ENCODE results near the gene LPAR5.

Gene LPAR5

DNA sequence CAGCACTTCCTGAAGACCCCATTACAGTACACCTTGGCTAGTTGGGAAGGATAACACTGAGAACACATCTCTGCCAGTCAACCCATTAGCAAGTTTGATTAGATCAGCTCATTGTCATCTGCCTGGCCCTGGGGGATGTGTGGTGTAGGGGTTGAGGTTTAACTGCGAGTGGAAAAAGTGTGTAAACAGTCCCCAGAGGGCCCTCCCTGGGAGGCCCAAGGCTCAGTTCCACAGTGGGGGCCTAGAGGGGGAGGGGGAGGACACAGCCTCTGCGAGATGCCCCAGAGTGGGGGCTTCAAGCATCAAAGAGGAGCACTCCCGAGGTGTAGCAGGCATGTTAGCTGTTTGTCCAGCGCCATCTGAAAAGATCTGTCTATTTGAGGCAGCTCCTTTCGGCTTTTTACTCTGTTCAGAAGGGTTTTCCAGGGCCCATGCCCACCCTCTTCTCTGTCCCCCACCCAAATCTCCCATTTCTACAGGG lies 344 bp downstream of the LPAR5 start:
- DNase-seq = peak; percentile 57

GRCh38 chr12:6632026-6632983 lies 3.5 kb downstream of the LPAR5 start:
- DNase-seq = peak; percentile 66

GRCh38 chr12:6631549-6631961 lies 4.2 kb downstream of the LPAR5 start:
- DNase-seq = no peak

DNA sequence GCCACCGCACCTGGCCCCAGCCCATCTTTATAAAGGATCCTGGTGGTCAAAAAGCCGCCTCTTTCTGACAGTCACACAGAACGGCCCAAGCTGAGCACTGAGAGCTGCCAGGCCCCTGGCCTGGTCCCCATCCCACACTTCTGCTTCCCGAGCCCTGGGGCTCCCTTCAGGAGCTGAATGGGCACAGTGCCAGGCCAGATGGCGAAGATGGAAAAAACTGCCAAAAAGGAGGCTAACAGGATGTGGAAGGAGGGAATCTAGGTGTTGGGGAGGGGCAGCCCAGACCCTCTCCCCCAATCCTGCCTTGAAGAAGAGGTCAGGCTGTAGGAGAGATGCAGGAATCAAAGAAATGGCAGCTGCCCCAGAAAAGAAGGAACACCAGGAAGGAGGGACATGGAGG lies 5.0 kb downstream of the LPAR5 start:
- DNase-seq = no peak

- DNase-seq = peak; percentile 64
Observed at GRCh38 chr12:6627616-6628015, 8.1 kb downstream of the LPAR5 start.

DNA sequence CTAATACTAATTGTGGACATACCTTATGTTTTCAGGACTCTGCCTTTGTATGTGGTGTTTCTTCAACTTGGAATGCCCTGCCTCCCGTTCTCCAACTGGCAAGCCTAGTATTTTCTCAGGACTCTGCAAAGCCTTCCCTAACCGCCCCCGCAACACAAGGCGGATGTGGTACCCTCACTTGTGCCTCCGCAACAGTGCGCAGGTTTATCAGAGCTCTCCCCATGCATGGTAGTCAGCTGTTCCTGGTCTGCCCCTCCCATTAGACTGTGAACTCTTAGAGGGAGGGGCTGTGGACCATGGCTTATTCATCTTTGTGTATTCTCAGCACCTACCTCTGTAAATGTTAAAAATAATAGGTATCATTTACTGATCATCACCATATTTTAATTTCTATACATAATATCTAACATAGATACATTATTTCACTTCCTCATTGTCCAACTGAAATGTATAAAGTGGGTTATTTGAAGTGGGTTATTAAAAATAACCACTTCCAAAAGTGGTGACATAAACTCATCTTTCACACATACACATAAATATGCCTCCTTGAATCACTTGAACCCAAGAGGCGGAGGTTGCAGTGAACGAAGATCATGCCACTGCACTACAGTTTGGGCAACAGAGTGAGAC lies 9.0 kb downstream of the LPAR5 start:
- DNase-seq = no peak

DNA sequence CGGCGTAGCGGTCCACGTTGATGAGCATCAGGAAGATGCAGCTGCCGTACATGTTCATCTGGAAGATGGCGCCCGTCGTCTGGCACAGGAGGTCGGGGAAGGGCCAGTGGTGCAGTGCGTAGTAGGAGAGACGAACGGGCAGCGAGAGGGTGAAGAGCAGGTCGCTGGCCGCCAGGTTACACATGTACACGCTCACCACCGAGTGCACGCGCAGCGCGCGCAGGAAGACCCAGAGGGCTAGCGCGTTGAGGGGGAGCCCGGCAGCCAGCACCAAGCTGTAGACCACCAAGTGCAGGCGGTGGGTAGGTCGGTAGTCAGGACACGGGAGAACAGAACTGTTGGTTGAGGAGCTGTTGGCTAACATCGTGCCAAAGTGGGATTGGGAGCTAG lies 14.9 kb downstream of the LPAR5 start:
- no peak for DNase-seq

DNA sequence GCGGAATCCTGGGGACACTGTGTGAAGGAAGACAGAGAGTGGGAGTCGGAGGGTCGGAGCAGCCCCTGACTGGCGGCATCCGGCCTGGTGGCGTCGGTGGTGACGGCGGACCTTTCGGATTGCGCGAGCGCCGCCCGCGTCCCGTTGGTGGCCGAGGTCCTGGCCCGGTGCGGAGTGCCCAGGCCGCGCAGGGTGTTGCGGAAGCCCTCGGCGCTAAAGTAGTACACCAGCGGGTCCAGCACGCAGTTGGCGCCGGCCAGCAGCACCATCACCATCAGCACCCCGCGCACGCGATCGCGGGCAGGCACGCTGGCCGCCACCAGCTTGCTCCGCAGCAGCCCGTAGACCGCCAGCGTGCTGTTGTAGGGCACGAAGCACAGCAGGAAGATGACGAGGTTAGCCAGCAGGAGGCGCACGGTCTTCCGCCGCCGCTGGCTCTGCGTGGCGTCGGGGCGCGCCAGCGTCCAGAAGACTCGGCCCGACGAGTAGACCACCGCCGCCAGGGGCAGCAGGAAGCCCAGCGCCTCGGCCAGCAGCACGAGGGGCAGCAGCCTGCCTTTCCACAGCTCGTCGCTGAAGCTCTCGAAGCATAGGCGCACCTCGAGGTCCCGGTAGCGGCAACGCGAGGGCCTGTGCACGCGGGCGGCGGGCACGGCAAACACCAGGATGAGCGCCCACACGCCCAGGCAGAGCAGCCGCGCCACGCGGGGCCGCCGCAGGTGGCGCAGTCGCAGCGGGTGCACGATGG lies 15.4 kb downstream of the LPAR5 start:
- peak; percentile 63 for DNase-seq

- DNase-seq = no peak
Observed at GRCh38 chr12:6618483-6619225, 17.1 kb downstream of the LPAR5 start.

- DNase-seq = no peak
Observed at GRCh38 chr12:6615802-6616201, 20.0 kb downstream of the LPAR5 start.

DNA sequence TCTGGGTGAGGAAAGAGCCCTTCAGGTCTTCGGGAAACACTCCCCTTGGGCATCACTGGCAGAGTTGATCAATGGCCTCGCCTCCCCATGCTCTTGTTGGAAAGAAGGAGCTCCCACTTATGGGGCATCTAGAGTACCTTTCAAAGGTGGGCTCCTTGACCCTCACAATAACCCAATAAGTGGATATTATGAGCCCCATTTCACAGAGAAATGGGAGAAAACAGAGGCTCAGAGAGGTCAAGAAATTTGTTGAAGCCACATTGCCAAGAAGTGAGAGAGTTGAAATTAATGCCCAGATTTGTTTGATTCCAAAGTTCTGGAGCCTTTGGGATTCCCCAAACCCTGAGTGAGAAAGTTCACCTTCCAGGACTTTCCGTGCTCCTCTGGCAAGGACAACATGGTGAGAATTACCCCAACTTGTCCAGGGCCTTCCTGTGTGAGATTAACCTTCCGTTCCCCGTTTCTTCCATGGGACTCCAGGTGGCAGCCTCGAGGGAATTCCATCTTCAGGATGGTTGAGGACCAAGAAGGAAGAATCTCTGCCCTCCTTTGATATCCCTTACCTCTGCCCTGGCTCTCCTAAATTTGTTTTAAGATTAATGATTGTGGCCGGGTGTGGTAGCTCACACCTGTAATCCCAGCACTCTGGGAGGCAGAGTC lies 21.1 kb downstream of the LPAR5 start:
- no peak for DNase-seq

DNA sequence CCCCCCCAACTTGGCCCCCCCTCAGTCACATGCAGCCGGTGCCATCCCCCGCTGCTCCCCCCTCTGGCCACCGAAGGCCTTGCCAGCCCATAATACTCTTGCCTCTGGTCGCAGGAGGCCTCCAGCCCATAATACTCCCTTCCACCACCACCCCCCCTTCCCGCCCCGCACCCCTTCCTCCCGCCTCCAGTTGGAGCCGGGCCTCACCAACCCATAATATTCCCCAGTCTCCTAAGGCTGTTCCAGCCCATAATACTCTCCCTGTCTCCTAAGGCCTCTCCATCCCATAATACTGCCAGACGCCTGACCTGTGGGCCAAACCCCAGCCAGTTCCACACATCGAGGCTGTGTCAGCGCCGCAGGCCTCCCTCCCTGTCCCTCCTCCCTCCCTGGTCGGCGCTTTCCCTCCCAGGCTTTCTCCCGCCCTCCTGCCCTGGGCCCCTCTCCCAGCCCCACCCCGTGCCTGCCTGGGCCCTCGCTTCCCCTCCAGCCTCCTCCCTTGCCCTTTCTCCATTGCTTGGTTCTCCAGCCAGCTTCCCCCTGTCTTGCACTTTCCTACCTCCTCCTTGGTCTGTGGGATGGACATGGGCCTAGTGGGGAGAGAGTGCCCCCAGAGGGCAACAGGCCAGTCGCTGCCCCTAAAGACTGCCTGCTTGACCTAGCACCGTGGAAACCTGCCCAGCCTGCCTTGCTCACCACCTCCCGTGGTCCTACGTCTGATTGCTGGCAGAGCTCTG lies 21.8 kb downstream of the LPAR5 start:
- DNase-seq = peak; percentile 83

DNA sequence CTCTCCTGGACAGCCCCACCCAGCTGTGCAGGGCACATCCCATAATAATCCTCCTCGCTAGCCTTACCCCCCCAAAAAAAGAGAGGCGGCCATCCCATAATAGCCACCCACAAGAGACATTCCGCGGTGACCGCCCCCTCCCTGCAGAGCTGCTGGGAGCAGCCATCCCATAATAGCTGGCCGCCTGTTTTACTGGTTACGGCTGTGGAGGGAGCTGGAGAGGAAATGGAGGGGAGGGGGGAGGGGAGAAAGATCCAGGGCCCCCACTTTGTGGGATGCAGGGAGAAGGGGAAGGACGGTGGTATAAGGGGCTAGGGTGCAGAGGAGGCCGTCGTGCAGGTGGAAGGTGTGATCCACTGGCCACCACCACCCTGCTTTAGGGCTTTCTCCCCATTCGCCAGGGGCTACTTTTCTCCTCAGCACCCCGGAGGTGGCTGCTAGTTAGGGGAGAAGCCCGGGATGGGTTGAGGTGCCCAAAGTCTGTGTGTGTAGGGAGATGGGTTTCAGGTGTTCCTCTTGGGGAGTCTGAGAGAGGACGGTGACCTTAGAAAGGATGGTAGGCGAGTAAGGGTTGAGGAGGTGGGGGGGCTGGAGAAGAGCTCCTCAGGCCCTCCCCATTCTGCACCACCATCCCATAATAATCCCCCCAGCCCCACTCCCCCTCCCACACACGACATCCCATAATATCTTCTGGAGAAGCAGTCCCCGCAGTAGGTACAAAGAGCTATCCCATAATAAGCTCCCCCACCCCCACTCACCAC lies 22.6 kb downstream of the LPAR5 start:
- peak; percentile 65 for DNase-seq

GRCh38 chr12:6612652-6613014 lies 23.1 kb downstream of the LPAR5 start:
- no peak for DNase-seq

DNA sequence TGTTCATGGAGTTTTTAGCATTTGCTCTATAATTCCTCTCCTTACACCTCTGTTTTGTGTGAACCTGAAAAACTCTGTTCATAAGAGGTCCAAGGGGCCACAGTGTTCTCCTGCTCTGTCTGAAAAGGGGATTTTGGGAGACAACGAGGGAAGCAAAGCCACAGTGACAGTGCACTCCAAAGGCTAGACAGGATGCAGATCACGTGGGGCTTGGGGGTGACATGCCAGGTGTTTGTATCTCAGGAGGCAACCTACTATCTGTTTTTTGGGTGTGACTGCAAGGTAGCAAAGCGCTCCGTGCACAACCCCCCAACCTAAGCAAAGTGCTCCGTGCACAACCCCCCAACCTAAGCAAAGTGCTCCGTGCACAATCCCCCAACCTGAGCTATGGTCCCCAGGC lies 23.5 kb downstream of the LPAR5 start:
- DNase-seq = peak; percentile 42

DNA sequence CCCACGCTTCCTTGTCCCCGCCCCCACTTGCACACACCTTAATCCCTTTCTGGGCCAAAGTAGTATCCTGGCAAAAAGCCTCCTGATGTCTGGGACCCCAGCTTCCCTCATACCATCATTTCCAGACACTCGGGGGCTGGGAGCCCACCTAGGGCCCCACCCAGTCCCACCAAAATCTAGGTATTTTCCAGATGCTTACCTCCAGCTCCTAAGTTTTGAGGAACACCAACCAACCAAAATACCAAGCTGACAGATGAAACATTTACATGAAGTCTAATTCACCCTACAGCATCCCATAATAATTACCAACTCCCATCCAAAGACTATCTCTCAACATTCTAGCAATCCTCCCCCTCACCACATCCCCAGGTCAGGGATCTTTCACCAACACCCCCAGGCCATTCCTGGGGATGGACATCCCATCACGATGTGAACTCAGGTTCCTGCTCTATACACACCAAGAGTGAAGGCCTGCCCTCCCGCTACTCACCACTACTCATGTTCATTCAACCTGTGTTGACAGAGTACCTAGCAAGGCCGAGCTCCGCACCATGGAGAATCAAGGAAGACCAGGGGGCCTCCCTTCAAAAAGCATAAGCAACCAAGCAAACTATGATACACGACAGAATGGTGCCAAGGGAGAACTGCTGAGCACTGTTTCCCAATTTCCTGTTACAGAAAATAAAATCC lies 27.0 kb downstream of the LPAR5 start:
- peak; percentile 37 for DNase-seq

DNA sequence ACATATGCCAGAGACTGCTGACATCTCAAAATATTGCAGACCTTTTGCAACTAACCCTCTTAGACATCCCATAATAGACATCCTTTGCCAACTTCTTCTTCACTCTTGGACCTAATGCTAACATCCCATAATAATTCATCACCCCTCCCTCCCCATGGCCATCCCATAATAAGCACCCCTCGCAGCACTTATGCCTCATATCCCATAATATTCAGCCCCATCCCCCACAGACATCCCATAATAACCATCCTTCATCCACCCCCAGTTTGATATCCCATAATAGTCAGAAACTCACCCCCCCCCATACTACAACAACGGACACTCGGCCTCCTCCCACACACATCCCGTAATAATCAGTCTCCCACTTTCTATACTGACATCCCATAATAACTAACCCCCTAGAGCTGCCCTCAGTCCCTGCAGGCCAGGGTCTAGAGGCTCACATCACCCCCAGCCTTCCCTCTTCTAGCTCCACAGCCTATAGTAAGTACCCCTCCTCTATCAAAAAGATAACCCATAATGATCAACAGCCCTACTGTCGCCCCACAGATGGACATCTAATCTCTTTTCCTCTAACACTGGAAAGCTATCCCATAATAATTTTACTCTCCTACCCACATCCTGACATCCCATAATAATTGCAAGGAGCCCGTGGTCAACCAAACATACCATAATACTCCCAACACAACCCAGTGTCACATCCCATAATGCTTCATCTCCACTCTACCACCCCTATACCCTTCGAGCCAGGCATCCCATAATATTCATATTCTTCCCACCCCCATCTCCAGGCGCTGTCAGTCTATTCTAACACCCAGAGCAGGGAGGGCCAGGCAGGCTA lies 27.8 kb downstream of the LPAR5 start:
- DNase-seq = peak; percentile 81

GRCh38 chr12:6606331-6607131 lies 29.2 kb downstream of the LPAR5 start:
- peak; percentile 69 for DNase-seq

All from CD4-positive, alpha-beta T cell treated with Interleukin-12 subunit alpha and Interleukin-12 subunit beta, for 1 hour (primary cell).